Choroid plexus epithelial cell (primary cell): ENCODE data around the gene HSPA8.

Experiments used
- DNase-seq: peaks from one replicate; pipeline ENCODE4 v3.0.0-alpha.2; 2010; ENCODE audit warnings: low read depth
- H3K4me3 ChIP-seq: 2 replicates; pipeline ENCODE4 v1.5.1; 2011; ENCODE audit warnings: low read depth, mild to moderate bottlenecking, control low read depth, low read length, moderate library complexity
- CTCF ChIP-seq: conservative IDR thresholded peaks from 2 replicates; pipeline ENCODE4 v1.5.1; 2011; ENCODE audit warnings: low read depth, mild to moderate bottlenecking, control low read depth, inconsistent platforms, low read length, moderate library complexity

Gene HSPA8

GRCh38 chr11:123085497-123085896 lies 23.6 kb upstream of the HSPA8 start:
- H3K4me3 ChIP-seq, result no peak overlapping the region
- no peak for DNase-seq
- no peak for TF ChIP-seq CTCF

DNA sequence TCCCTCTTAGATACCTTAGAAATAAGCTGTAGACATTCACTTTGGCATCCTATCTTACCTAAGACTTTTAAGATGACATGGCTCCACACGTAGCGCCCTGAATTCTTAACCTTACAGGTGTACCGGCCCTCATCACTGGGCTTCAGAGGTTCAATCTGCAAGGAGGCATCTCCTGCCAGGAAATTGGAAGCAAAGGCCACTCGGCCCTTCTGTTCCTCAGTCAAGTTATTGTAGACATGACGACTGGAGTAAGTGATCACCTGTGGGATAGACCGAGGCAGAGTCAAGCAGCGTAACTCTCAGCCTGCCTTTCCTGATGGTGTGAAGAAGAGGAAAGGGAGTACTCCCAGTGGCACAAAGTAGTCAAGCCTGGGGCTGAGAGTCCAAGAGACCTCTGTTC lies 22.5 kb upstream of the HSPA8 start:
- H3K4me3 ChIP-seq, result no peak overlapping the region
- no peak for DNase-seq
- TF ChIP-seq CTCF, result no peak

GRCh38 chr11:123083623-123084029 lies 21.7 kb upstream of the HSPA8 start:
- TF ChIP-seq CTCF, result no peak
- H3K4me3 ChIP-seq, result no peak overlapping the region
- DNase-seq, result peak; percentile 99

DNA sequence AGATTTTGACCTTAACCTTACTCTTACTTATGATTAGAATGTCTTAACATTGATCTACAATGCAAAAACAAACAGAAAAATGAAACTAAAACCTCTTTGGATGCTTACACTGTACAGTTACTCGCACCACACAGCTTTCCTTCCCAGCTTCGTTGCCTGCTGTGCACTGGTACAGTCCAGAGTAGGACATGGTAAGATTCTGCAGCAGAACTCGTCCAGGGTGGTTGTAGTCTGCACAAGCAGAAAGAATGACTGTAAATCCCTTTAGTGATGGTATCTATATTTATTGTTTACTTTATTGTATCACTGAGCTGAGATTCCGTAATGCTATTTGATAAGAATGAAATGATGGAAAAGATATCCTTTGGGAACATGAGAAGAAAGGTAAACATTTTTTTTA lies 21.0 kb upstream of the HSPA8 start:
- no peak for TF ChIP-seq CTCF
- peak; percentile 65 for DNase-seq
- no peak overlapping the region for H3K4me3 ChIP-seq

DNA sequence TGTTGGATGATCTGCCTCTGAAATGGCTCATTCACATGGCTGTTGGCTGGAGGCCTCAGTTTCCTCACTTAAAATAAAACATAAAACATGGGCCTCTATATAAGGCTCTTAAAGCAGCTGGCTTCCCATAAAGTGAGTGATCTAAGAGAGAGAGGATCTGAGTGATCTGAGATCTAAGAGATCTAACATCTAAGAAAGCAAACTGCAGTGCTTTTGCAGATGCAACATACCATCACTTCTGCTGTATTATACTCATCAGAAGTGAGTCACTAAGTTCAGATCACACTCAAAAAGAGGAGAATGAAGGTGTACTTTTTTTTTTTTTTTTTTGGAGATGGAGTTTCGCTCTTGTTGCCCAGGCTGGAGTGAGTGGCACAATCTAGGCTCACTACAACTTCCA lies 18.1 kb upstream of the HSPA8 start:
- no peak for DNase-seq
- TF ChIP-seq CTCF, result no peak
- no peak overlapping the region for H3K4me3 ChIP-seq

DNA sequence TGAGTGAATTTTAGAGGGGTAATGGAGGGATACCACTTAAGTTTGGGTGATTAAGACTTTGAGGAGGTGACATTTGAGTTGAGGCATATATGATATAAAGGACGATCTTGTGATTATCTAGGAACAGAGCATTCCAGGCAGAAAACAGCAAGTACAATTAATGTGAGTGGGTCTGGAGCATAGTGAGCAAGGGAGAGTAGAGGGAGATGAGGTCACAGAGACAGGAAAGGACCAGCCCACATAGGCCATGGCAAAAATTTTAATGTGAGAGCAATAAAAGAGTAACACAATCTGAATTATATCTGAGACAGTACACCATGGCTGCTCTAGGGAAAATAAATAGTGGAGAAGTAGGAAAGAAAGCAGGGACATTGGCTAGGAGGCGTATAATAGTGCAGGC lies 14.5 kb upstream of the HSPA8 start:
- no peak for TF ChIP-seq CTCF
- DNase-seq, result no peak
- no peak overlapping the region for H3K4me3 ChIP-seq

- no peak for TF ChIP-seq CTCF
- no peak for DNase-seq
- no peak overlapping the region for H3K4me3 ChIP-seq
These were observed 11.6 kb upstream of the HSPA8 start for GRCh38 chr11:123073343-123074057.
